Heart left ventricle (tissue), 16 donors: ENCODE data around the gene IL20RB. TPM values are rescaled to one million over a fixed set of nuclear protein-coding genes. Genes with fewer than 3 reads are reported as not detected.

Experiments
- ATAC-seq, 4 donors: fragments of 200-7000 bp; cut with Tn5 transposase; one replicate each; pipeline ENCODE4 v1.9.1; 2020 to 2022; ENCODE audit warnings: moderate library complexity in 4 of 4, mild to moderate bottlenecking in 3 of 4, moderate number of reproducible peaks in 1 of 4
- DNase-seq, 5 donors: peaks; one replicate each; pipeline ENCODE4 v3.0.0-alpha.2; 2020
- H3K27ac ChIP-seq, 12 donors: fragments of 200-600 bp; sonication (generic) in 4 of 12; one replicate each; pipeline versions ENCODE4 v1.5.0 to v1.8.0; 2016 to 2022; ENCODE audit warnings: mild to moderate bottlenecking in 2 of 12
- H3K27me3 ChIP-seq, 9 donors: fragments of 200-600 bp; sonication (generic) in 2 of 9; one replicate each; pipeline versions ENCODE4 v1.5.1 to v1.8.0; 2016 to 2022; ENCODE audit warnings: mild to moderate bottlenecking in 3 of 9
- H3K36me3 ChIP-seq, 9 donors: fragments of 200-600 bp; sonication (generic) in 2 of 9; one replicate each; pipeline versions ENCODE4 v1.5.0 to v1.8.0; 2018 to 2022; ENCODE audit warnings: mild to moderate bottlenecking in 2 of 9
- H3K4me1 ChIP-seq, 12 donors: fragments of 200-600 bp; sonication (generic) in 4 of 12; one replicate each; pipeline versions ENCODE4 v1.5.0 to v1.8.0; 2016 to 2022; ENCODE audit warnings: mild to moderate bottlenecking in 3 of 12
- H3K4me3 ChIP-seq, 12 donors: fragments of 200-600 bp; sonication (generic) in 4 of 12; one replicate each; pipeline versions ENCODE4 v1.5.0 to v1.8.0; 2017 to 2022; ENCODE audit warnings: mild to moderate bottlenecking in 9 of 12, moderate library complexity in 4 of 12
- H3K9me3 ChIP-seq, 12 donors: fragments of 200-600 bp; sonication (generic) in 4 of 12; one replicate each; pipeline versions ENCODE4 v1.5.0 to v1.8.0; 2016 to 2022; ENCODE audit warnings: mild to moderate bottlenecking in 1 of 12
- CTCF ChIP-seq, 12 donors: fragments of 200-600 bp; sonication (generic) in 4 of 12; IDR thresholded peaks; one replicate each; pipeline versions ENCODE4 v1.5.0 to v1.8.0; 2018 to 2022; ENCODE audit warnings: antibody characterized with exemption in 12 of 12, mild to moderate bottlenecking in 5 of 12
- POLR2A ChIP-seq, 2 donors: fragments of 450-650 bp; IDR thresholded peaks; one replicate each; pipeline ENCODE4 v1.6.1; 2017; ENCODE audit warnings: antibody characterized with exemption in 2 of 2, mild to moderate bottlenecking in 2 of 2, moderate library complexity in 2 of 2
- WGBS, 4 donors: extraction: QIAGEN DNeasy Blood & Tissue Kit in 2 of 4; methylation state at CpG; one replicate each; pipeline versions ENCODE4 v1.1.5 to v1.1.7; 2013 to 2018; 5-methylcytosine and 5-hydroxymethylcytosine counted together
- intact Hi-C, 10 donors: fragments of 100-400 bp; cut with DNase I; formaldehyde crosslinking; loops; one replicate each; pipeline versions ENCODE4 v1.11.1 to v1.14.2; 2022
- polyA plus RNA-seq, 2 donors: library from polyadenylated mRNA; stranded (reverse); fragments of 200-250 nt; gene quantifications; one replicate each; pipeline ENCODE4 v1.2.3, GENCODE V29; 2013
- total RNA-seq, 9 donors: library from RNA; depleted of rRNA in 2 of 9; stranded (reverse); fragments of >200 nt in 2 of 9; fragmentation: NEBNext Ultra II Directional in 3 of 9; extraction: Animal tissue kit (Norgen Biotek cat#: 25700) in 3 of 9; gene quantifications; one replicate each; pipeline versions ENCODE4 v1.1.0 to v1.2.4, GENCODE V29; 2016 to 2023
- donor health status: ischemic (EF 13 %, LVEDD 7.1; RV severe dilation, severe dysfunction).
- donor health status: healthy with polysubstance abuse.
- donor health status: DM: no; HTN: yes; CAD: no.
- donor health status: DM: no; HTN: no; CAD: no.
- donor health status: ischemic (EF 25% LVEDD 6.9; RV normal size, moderate dysfunction).
- donor health status: ischemic (EF 25% LVEDD 5.7; RV mildly dilated, moderate dysfunction).
- donor health status: healthy.
- donor health status: DM: yes; HTN: yes; CAD: no.
- donor health status: ischemic (EF 35%, LVEDD 5.7; RV mildly dilated, moderate dysfunction).
- donor health status: nonischemic (EF 11% LVEDD 7.7; RV severe dilation, severe dysfunction).
- donor health status: DM: yes; HTN: yes; CAD: no.
- donor health status: PGD.
- donor health status: ischemic (EF 29% LVEDD 5.4; RV normal size, mild dysfunction).
- donor health status: nonischemic (EF 23%, LVEDD 6.1; RV moderate dilation, normal function).

The IL20RB gene
- total and polyA plus RNA-seq, 11 donors = 0.14 to 1.1 (median 0.44) TPM

GRCh38 chr3:136929977-136930670 is 27.7 kb upstream of the IL20RB start:
- no peak for TF ChIP-seq CTCF (IDR thresholded peaks at IDR 0.05)
- TF ChIP-seq POLR2A (IDR thresholded peaks at IDR 0.05) = no peak
- Histone ChIP-seq H3K36me3 (peaks cover 0 to 19% (median 3%) of the 10 kb centered on the region in 9 donors), H3K27ac (peak overlapping the region in 11 of 12 donors; percentile 12 to 73 (median 54)), H3K4me3 (peak overlapping the region in 11 of 12 donors; percentile 8 to 57 (median 40)), H3K9me3 (no peaks in the 10 kb centered on the region), H3K4me1 (peaks cover 0 to 58% (median 18%) of the 10 kb centered on the region in 12 donors), H3K27me3 (no peaks in the 10 kb centered on the region)
- intact Hi-C loops = loop anchor here in 4 of 10 donors (2.0 to 10.0 kb wide), 3 partner anchors 65 to 111 kb away; partner anchors contain the start of genes NCK1 (in 4 of the 4) and SLC35G2 (in 1 of the 4)
- 28 to 42% (median 32%) methylated on average over 4 of the region's 4 CpGs for WGBS, 4 donors
- DNase-seq (peak in 4 of 5 donors; percentile 47 to 68 (median 63)), ATAC-seq (peak; percentile 67 to 85 (median 78))

GRCh38 chr3:136931606-136932005 is 26.2 kb upstream of the IL20RB start:
- WGBS, 4 donors = 78 to 93% (median 85%) methylated on average over 4 of the region's 4 CpGs
- Histone ChIP-seq H3K4me1 (peaks cover 0 to 54% (median 17%) of the 10 kb centered on the region in 12 donors), H3K9me3 (peaks cover 0 to 2% (median 0%) of the 10 kb centered on the region in 12 donors), H3K4me3 (peak overlapping the region in 10 of 12 donors; percentile 15 to 57 (median 42)), H3K27me3 (no peaks in the 10 kb centered on the region), H3K27ac (peak overlapping the region in 7 of 12 donors; percentile 18 to 73 (median 56)), H3K36me3 (peaks cover 0 to 24% (median 9%) of the 10 kb centered on the region in 9 donors)
- ATAC-seq (no peak), DNase-seq (no peak)
- TF ChIP-seq POLR2A (IDR thresholded peaks at IDR 0.05) (no peak), CTCF (IDR thresholded peaks at IDR 0.05) (no peak)
- intact Hi-C loops = loop anchor here in 3 of 10 donors (1.0 to 10.0 kb wide), 3 partner anchors 33 to 69 kb away; partner anchors contain the start of gene NCK1 (in 3 of the 3)

- H3K27ac ChIP-seq = peak overlapping the region in 5 of 12 donors; percentile 1 to 56 (median 16)
- H3K27me3 ChIP-seq = no peaks in the 10 kb centered on the region
- peaks cover 0 to 24% (median 10%) of the 10 kb centered on the region in 9 donors for H3K36me3 ChIP-seq
- intact Hi-C loops = loop anchor here in 3 of 10 donors (5.0 to 10.0 kb wide), 2 partner anchors 68 to 70 kb away; partner anchors contain the start of gene NCK1 (in 3 of the 3)
- peak overlapping the region in 7 of 12 donors; percentile 6 to 57 (median 44) for H3K4me3 ChIP-seq
- 60 to 74% (median 69%) methylated on average over 1 of the region's 1 CpG for WGBS, 4 donors
- ATAC-seq (no peak), DNase-seq (no peak)
- H3K9me3 ChIP-seq = peaks cover 0 to 11% (median 3%) of the 10 kb centered on the region in 12 donors
- no peak for TF ChIP-seq CTCF (IDR thresholded peaks at IDR 0.05)
- no peak for TF ChIP-seq POLR2A (IDR thresholded peaks at IDR 0.05)
- peaks cover 0 to 59% (median 17%) of the 10 kb centered on the region in 12 donors for H3K4me1 ChIP-seq
Measured at GRCh38 chr3:136932523-136932922, 25.3 kb upstream of the IL20RB start.
